K562 (cell line): ENCODE data around the gene ELMOD2. TPM values are rescaled to one million over a fixed set of nuclear protein-coding genes. Genes with fewer than 3 reads are reported as not detected.

Source experiments
- C11orf30 ChIP-seq: fragments of 450-650 bp; IDR thresholded peaks from 2 replicates; pipeline ENCODE4 v1.6.1; 2016; ENCODE audit warnings: low read depth, mild to moderate bottlenecking
- CBX8 ChIP-seq: fragments of 200-600 bp; sonication (generic); IDR thresholded peaks from 2 replicates; pipeline ENCODE4 v1.6.1; 2012; ENCODE audit warnings: borderline replicate concordance, mixed run types, low read depth, mild to moderate bottlenecking, moderate library complexity, mixed read lengths, low read length, control low read depth, inconsistent platforms; ENCODE audit not compliant: poor library complexity, severe bottlenecking; ENCODE audit errors: extremely low read depth
- CCAR2 ChIP-seq: fragments of 200-400 bp; formaldehyde crosslinking; IDR thresholded peaks from 2 replicates; pipeline ENCODE4 v1.6.1; 2017; ENCODE audit warnings: mild to moderate bottlenecking, low read depth, low read length
- ELF2 ChIP-seq: fragments of 250-450 bp; sonication (Bioruptor Pico); IDR thresholded peaks from 2 replicates; pipeline ENCODE4 v1.5.0; 2021; ENCODE audit warnings: mild to moderate bottlenecking
- ESRRA ChIP-seq: fragments of 450-650 bp; IDR thresholded peaks from 2 replicates; pipeline ENCODE4 v1.6.1; 2014; ENCODE audit warnings: low read depth, mild to moderate bottlenecking, moderate library complexity, borderline replicate concordance
- GTF2F1 ChIP-seq: IDR thresholded peaks from 2 replicates; pipeline ENCODE4 v1.6.1; 2011; ENCODE audit warnings: low read depth, low read length, improper control_type of control experiment
- HDAC1 ChIP-seq, 2 experiments: fragments of 450-650 bp; IDR thresholded peaks; 2 replicates each; pipeline ENCODE4 v1.6.1; 2016 to 2017; ENCODE audit warnings: inconsistent platforms in 1 of 2, mild to moderate bottlenecking in 1 of 2, moderate library complexity in 1 of 2
- HDAC3 ChIP-seq: fragments of 450-650 bp; IDR thresholded peaks from 2 replicates; pipeline ENCODE4 v1.6.1; 2018; ENCODE audit warnings: borderline replicate concordance, mild to moderate bottlenecking, moderate library complexity; ENCODE audit not compliant: partially characterized antibody
- HSF4 ChIP-seq: fragments of 250-450 bp; sonication (Bioruptor Pico); IDR thresholded peaks from 2 replicates; pipeline ENCODE4 v2.1.2; 2022; ENCODE audit warnings: mild to moderate bottlenecking, moderate library complexity, borderline replicate concordance
- KLF6 ChIP-seq: fragments of 250-450 bp; sonication (Bioruptor Pico); IDR thresholded peaks from 2 replicates; pipeline ENCODE4 v1.4.0; 2020; ENCODE audit warnings: mild to moderate bottlenecking, moderate library complexity, borderline replicate concordance
- MECOM ChIP-seq: fragments of 250-450 bp; sonication (Bioruptor Pico); IDR thresholded peaks from 2 replicates; pipeline ENCODE4 v1.8.0; 2022; ENCODE audit warnings: inconsistent platforms
- MED1 ChIP-seq: sonication (generic); formaldehyde crosslinking; IDR thresholded peaks from 2 replicates; pipeline ENCODE4 v1.8.1; 2023; ENCODE audit warnings: missing genetic modification reagents, borderline replicate concordance
- PCBP1 ChIP-seq: fragments of 200-400 bp; formaldehyde crosslinking; IDR thresholded peaks from 2 replicates; pipeline ENCODE4 v1.6.1; 2018; ENCODE audit warnings: mild to moderate bottlenecking, low read depth, low read length; ENCODE audit not compliant: poor library complexity, severe bottlenecking
- PRMT5 ChIP-seq: sonication (generic); formaldehyde crosslinking; IDR thresholded peaks from 2 replicates; pipeline ENCODE4 v1.5.0; 2020; ENCODE audit warnings: missing genetic modification reagents
- SAFB ChIP-seq: fragments of 200-400 bp; formaldehyde crosslinking; IDR thresholded peaks from 2 replicates; pipeline ENCODE4 v1.6.1; 2017; ENCODE audit warnings: low read depth, low read length, borderline replicate concordance
- TAF15 ChIP-seq: fragments of 200-400 bp; formaldehyde crosslinking; IDR thresholded peaks from 2 replicates; pipeline ENCODE4 v1.6.1; 2017; ENCODE audit warnings: mild to moderate bottlenecking, low read depth, low read length, moderate library complexity
- TCFL5 ChIP-seq: fragments of 250-450 bp; sonication (Bioruptor Pico); conservative IDR thresholded peaks from 2 replicates; pipeline ENCODE4 v1.6.1; 2021; ENCODE audit warnings: mild to moderate bottlenecking, moderate library complexity, matching md5 sums
- TEAD2 ChIP-seq: fragments of 450-650 bp; IDR thresholded peaks from 2 replicates; pipeline ENCODE4 v1.6.1; 2016; ENCODE audit warnings: missing genetic modification characterization, control low read depth, missing compliant biosample characterization
- TGIF2 ChIP-seq: sonication (generic); formaldehyde crosslinking; IDR thresholded peaks from 2 replicates; pipeline ENCODE4 v1.8.1; 2022; ENCODE audit warnings: mild to moderate bottlenecking, missing genetic modification reagents, moderate library complexity
- ZBTB8A ChIP-seq: fragments of 450-650 bp; IDR thresholded peaks from 2 replicates; pipeline ENCODE4 v1.6.1; 2018; ENCODE audit warnings: mild to moderate bottlenecking, moderate library complexity; ENCODE audit not compliant: partially characterized antibody
- ZNF444 ChIP-seq: fragments of 250-450 bp; sonication (Bioruptor Pico); IDR thresholded peaks from 2 replicates; pipeline ENCODE4 v1.4.0; 2020; ENCODE audit warnings: mild to moderate bottlenecking, moderate library complexity
- ZNF586 ChIP-seq: fragments of 450-650 bp; formaldehyde crosslinking; conservative IDR thresholded peaks from 2 replicates; pipeline ENCODE4 v1.4.0; 2020; ENCODE audit warnings: mild to moderate bottlenecking, moderate library complexity
- ZNF79 ChIP-seq: fragments of 250-450 bp; sonication (Bioruptor Pico); IDR thresholded peaks from 2 replicates; pipeline ENCODE4 v1.4.0; 2020; ENCODE audit warnings: low read depth, mild to moderate bottlenecking, moderate library complexity
- polyA plus RNA-seq, 8 experiments: library from polyadenylated mRNA; depleted of rRNA in 4 of 8; stranded (reverse) in 5 of 8; unstranded in 3 of 8; fragments of >200 nt; fragmentation: Nextera tagmentation in 2 of 8; fragmentation: Illumina TruSeq in 1 of 8; extraction: Ambion mirVana in 2 of 8; extraction: Trizol in 1 of 8; gene quantifications; 2 replicates each; pipeline versions ENCODE4 v1.2.1 to v1.2.3, GENCODE V29; 2011 to 2014; ENCODE audit warnings: inconsistent platforms in 1 of 8, missing spikeins in 1 of 8
- total RNA-seq, 7 experiments: library from RNA; depleted of rRNA in 6 of 7; stranded (reverse); fragments of >200 nt in 6 of 7; fragmentation: Illumina TruSeq in 2 of 7; extraction: Trizol in 2 of 7; gene quantifications; 2 replicates each; pipeline versions ENCODE4 v1.2.1 to v1.2.3, GENCODE V29; 2011 to 2021; ENCODE audit warnings: low replicate concordance in 1 of 7
- TF ChIP-seq, protein P1 (sequence below): fragments of 450-650 bp; IDR thresholded peaks from one replicate; pipeline ENCODE4 v1.6.1; 2018; ENCODE audit warnings: mild to moderate bottlenecking, moderate library complexity; ENCODE audit not compliant: partially characterized antibody
- TF ChIP-seq, protein P2 (sequence below), 2 experiments: fragments of 450-650 bp; IDR thresholded peaks; 2 replicates each; pipeline ENCODE4 v1.6.1; 2016
- TF ChIP-seq, protein P3 (sequence below), 2 experiments: fragments of 450-650 bp in 1 of 2; sonication (generic) in 1 of 2; formaldehyde crosslinking; conservative IDR thresholded peaks; 2 replicates each; pipeline versions ENCODE4 v1.4.0 to v1.8.1; 2020 to 2022; ENCODE audit warnings: mild to moderate bottlenecking in 1 of 2, missing genetic modification reagents in 1 of 2

The ELMOD2 gene
- total and polyA plus RNA-seq, 9 of the 15 experiments (the other 6 are each of a cell fraction or from before 2014, with no cell fraction given) = 11.0 to 23.3 (median 14.3) TPM

DNA sequence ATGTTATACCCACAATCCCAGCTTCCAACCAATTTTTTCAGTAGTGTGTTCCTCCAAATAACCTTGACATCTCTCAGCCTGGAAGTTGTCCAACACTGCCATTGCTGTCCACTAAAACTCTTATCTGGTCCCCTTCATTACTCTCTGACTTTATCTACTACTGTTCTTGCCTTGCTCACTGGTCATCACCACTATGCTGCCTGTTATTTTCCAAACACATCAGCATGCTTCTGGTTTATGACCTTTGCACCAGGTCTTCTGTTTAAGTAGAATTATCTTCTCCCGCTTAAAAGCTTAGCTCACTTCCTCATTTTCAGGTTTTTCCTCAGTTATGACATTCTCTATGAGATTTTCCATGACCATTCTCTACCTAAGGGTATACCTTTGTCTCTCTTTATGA, 5.5 kb downstream of the ELMOD2 start (continued):
- TF ChIP-seq ZBTB8A (no peak), ELF2 (no peak), TEAD2 (tag) (no peak), ZNF444 (CRISPR knock-in tag) (no peak), GTF2F1 (no peak), TCFL5 (CRISPR knock-in tag) (no peak), SAFB (no peak), HDAC3 (peak; percentile 59), CCAR2 (no peak), ESRRA (peak; percentile 94), HSF4 (CRISPR knock-in tag) (no peak), PRMT5 (CRISPR knock-in tag) (no peak), C11orf30 (no peak), MED1 (CRISPR knock-in tag) (no peak), CBX8 (no peak), PCBP1 (no peak), HDAC1 (IDR thresholded peaks at IDR 0.05) (peak; percentile 55 to 95; a peak in 3 of 4 replicates), TGIF2 (CRISPR knock-in tag) (no peak), KLF6 (no peak), TAF15 (no peak), ZNF586 (CRISPR knock-in tag) (no peak), ZNF79 (CRISPR knock-in tag) (no peak), MECOM (CRISPR knock-in tag) (no peak)
- TF ChIP-seq, protein P1, sequence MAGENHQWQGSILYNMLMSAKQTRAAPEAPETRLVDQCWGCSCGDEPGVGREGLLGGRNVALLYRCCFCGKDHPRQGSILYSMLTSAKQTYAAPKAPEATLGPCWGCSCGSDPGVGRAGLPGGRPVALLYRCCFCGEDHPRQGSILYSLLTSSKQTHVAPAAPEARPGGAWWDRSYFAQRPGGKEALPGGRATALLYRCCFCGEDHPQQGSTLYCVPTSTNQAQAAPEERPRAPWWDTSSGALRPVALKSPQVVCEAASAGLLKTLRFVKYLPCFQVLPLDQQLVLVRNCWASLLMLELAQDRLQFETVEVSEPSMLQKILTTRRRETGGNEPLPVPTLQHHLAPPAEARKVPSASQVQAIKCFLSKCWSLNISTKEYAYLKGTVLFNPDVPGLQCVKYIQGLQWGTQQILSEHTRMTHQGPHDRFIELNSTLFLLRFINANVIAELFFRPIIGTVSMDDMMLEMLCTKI = no peak
- TF ChIP-seq, protein P2, sequence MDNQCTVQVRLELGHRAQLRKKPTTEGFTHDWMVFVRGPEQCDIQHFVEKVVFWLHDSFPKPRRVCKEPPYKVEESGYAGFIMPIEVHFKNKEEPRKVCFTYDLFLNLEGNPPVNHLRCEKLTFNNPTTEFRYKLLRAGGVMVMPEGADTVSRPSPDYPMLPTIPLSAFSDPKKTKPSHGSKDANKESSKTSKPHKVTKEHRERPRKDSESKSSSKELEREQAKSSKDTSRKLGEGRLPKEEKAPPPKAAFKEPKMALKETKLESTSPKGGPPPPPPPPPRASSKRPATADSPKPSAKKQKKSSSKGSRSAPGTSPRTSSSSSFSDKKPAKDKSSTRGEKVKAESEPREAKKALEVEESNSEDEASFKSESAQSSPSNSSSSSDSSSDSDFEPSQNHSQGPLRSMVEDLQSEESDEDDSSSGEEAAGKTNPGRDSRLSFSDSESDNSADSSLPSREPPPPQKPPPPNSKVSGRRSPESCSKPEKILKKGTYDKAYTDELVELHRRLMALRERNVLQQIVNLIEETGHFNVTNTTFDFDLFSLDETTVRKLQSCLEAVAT (IDR thresholded peaks at IDR 0.05) = peak; percentile 46 to 64; a peak in 1 of 4 replicates
- TF ChIP-seq, protein P3, sequence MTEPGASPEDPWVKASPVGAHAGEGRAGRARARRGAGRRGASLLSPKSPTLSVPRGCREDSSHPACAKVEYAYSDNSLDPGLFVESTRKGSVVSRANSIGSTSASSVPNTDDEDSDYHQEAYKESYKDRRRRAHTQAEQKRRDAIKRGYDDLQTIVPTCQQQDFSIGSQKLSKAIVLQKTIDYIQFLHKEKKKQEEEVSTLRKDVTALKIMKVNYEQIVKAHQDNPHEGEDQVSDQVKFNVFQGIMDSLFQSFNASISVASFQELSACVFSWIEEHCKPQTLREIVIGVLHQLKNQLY (CRISPR knock-in tag; conservative IDR thresholded peaks at IDR 0.05) = no peak
